H1 (cell line): ENCODE measurements around the gene TMEM150B. TPM values are rescaled to one million over a fixed set of nuclear protein-coding genes. Genes with fewer than 3 reads are reported as not detected.

Source experiments
- CTCF ChIA-PET: fragments of 300-600 bp; sonication (Branson Sonifier 250); formaldehyde crosslinking; loops from one replicate; lab custom pipeline; 2021; ENCODE audit not compliant: partially characterized antibody; lab: Charles Lee
- POLR2A ChIA-PET: fragments of 300-600 bp; sonication (Branson Sonifier 250); formaldehyde crosslinking; loops from one replicate; lab custom pipeline; 2021; ENCODE audit warnings: inconsistent platforms; ENCODE audit not compliant: partially characterized antibody; lab: Charles Lee
- DNase-seq, 2 experiments: peaks; one replicate each; pipeline versions ENCODE4 v3.0.0 to v3.0.0-alpha.2; 2010 to 2022; ENCODE audit warnings: low spot score in 2 of 2, low read depth in 1 of 2, mixed read lengths in 1 of 2
- FAIRE-seq: peaks from 2 replicates; lab custom pipeline; 2011; peaks lifted over from hg19 to GRCh38; lab: Jason Lieb, UNC
- H2AFZ ChIP-seq: 2 replicates; pipeline ENCODE4 v1.8.1; 2012; ENCODE audit warnings: low read length, inconsistent platforms
- H2AK5ac ChIP-seq: 2 replicates; pipeline ENCODE4 v1.6.1; 2013; ENCODE audit warnings: low read depth, low read length
- H2BK120ac ChIP-seq: replicated peaks from 2 replicates; pipeline ENCODE3; 2013; ENCODE audit warnings: low read depth, low read length, inconsistent platforms
- H2BK12ac ChIP-seq: 2 replicates; pipeline ENCODE4 v1.6.1; 2013; ENCODE audit warnings: low read depth, low read length
- H2BK15ac ChIP-seq: 2 replicates; pipeline ENCODE4 v1.6.1; 2013; ENCODE audit warnings: low read length
- H2BK20ac ChIP-seq: 2 replicates; pipeline ENCODE4 v1.6.1; 2013; ENCODE audit warnings: low read length
- H2BK5ac ChIP-seq: 2 replicates; pipeline ENCODE4 v1.6.1; 2013; ENCODE audit warnings: low read depth, low read length
- H3K14ac ChIP-seq: 2 replicates; pipeline ENCODE4 v1.6.1; 2013; ENCODE audit warnings: inconsistent platforms; ENCODE audit not compliant: insufficient read length
- H3K18ac ChIP-seq: 2 replicates; pipeline ENCODE4 v1.6.1; 2013; ENCODE audit warnings: low read length; ENCODE audit errors: extremely low read depth
- H3K23ac ChIP-seq: 2 replicates; pipeline ENCODE4 v1.6.1; 2013; ENCODE audit warnings: inconsistent platforms; ENCODE audit not compliant: insufficient read length
- H3K23me2 ChIP-seq: 2 replicates; pipeline ENCODE4 v1.6.1; 2013; ENCODE audit warnings: low read depth, low read length
- H3K27ac ChIP-seq: 2 replicates; pipeline ENCODE4 v1.6.1; 2011; ENCODE audit warnings: low read depth, low read length, inconsistent platforms
- H3K27me3 ChIP-seq, 4 experiments: replicated peaks in 1 of 4; 1 replicate in 1 of 4; 2 replicates in 3 of 4; pipeline versions ENCODE4 v1.6.1 to v1.8.1; 2011 to 2013; ENCODE audit warnings: low read length in 3 of 4, mild to moderate bottlenecking in 3 of 4, inconsistent platforms in 2 of 4, mixed read lengths in 2 of 4, moderate library complexity in 1 of 4; ENCODE audit not compliant: control insufficient read depth in 3 of 4, insufficient read depth in 3 of 4; ENCODE audit errors: extremely low read depth in 1 of 4
- H3K36me3 ChIP-seq, 4 experiments: 2 replicates each; pipeline versions ENCODE4 v1.6.1 to v1.8.1; 2011 to 2013; ENCODE audit warnings: mild to moderate bottlenecking in 4 of 4, low read length in 3 of 4, moderate library complexity in 2 of 4, control low read depth in 1 of 4, inconsistent platforms in 1 of 4; ENCODE audit not compliant: insufficient read depth in 4 of 4, control insufficient read depth in 2 of 4
- H3K4ac ChIP-seq: replicated peaks from 2 replicates; pipeline ENCODE3; 2013; ENCODE audit warnings: low read length, low read depth, mixed read lengths, inconsistent platforms; ENCODE audit not compliant: insufficient read length
- H3K4me1 ChIP-seq, 4 experiments: replicated peaks in 1 of 4; 1 replicate in 1 of 4; 2 replicates in 3 of 4; pipeline versions ENCODE4 v1.6.1 to v1.8.1; 2011 to 2013; ENCODE audit warnings: low read length in 3 of 4, inconsistent platforms in 2 of 4, mixed read lengths in 1 of 4; ENCODE audit not compliant: insufficient read depth in 4 of 4, control insufficient read depth in 3 of 4
- H3K4me2 ChIP-seq, 2 experiments: 2 replicates each; pipeline versions ENCODE4 v1.6.1 to v1.8.1; 2011 to 2013; ENCODE audit warnings: low read depth in 2 of 2, low read length in 2 of 2, control low read depth in 1 of 2, inconsistent platforms in 1 of 2, mild to moderate bottlenecking in 1 of 2; ENCODE audit not compliant: insufficient read depth in 1 of 2
- H3K4me3 ChIP-seq, 4 experiments: fragments of 200-600, 300-600 bp in 1 of 4; sonication (generic), shearing (Covaris generic), sonication (Bioruptor Twin) in 1 of 4; 2 replicates each; pipeline versions ENCODE4 v1.5.1 to v1.8.1; 2011 to 2016; ENCODE audit warnings: low read length in 4 of 4, low read depth in 3 of 4, control low read depth in 2 of 4, inconsistent platforms in 2 of 4, mild to moderate bottlenecking in 2 of 4, mixed read lengths in 1 of 4, moderate library complexity in 1 of 4; ENCODE audit not compliant: insufficient read depth in 2 of 4; ENCODE audit errors: extremely low read depth in 1 of 4
- H3K56ac ChIP-seq: replicated peaks from 2 replicates; pipeline ENCODE3; 2013; ENCODE audit warnings: low read depth, mild to moderate bottlenecking, mixed read lengths, low read length, inconsistent platforms; ENCODE audit not compliant: insufficient read length
- H3K79me1 ChIP-seq: 2 replicates; pipeline ENCODE4 v1.6.1; 2013; ENCODE audit warnings: low read depth, low read length, control low read depth
- H3K79me2 ChIP-seq, 2 experiments: 2 replicates each; pipeline versions ENCODE4 v1.6.1 to v1.8.1; 2012 to 2013; ENCODE audit warnings: low read length in 2 of 2, mild to moderate bottlenecking in 2 of 2, inconsistent platforms in 1 of 2; ENCODE audit not compliant: insufficient read depth in 2 of 2, control insufficient read depth in 1 of 2
- H3K9ac ChIP-seq, 4 experiments: replicated peaks in 1 of 4; 1 replicate in 1 of 4; 2 replicates in 3 of 4; pipeline versions ENCODE4 v1.6.1 to v1.8.1; 2011 to 2013; ENCODE audit warnings: low read depth in 3 of 4, low read length in 3 of 4, control low read depth in 2 of 4, mild to moderate bottlenecking in 2 of 4, moderate library complexity in 2 of 4, inconsistent platforms in 1 of 4; ENCODE audit errors: extremely low read depth in 1 of 4
- H3K9me3 ChIP-seq, 2 experiments: 2 replicates each; pipeline versions ENCODE4 v1.6.1 to v1.8.1; 2012 to 2013; ENCODE audit warnings: mild to moderate bottlenecking in 2 of 2, moderate library complexity in 2 of 2, control low read depth in 1 of 2, inconsistent platforms in 1 of 2, low read depth in 1 of 2, low read length in 1 of 2, mixed read lengths in 1 of 2; ENCODE audit not compliant: insufficient read depth in 2 of 2
- H4K20me1 ChIP-seq, 2 experiments: replicated peaks in 1 of 2; 2 replicates each; pipeline versions ENCODE3 to v1.8.1; 2011 to 2013; ENCODE audit warnings: inconsistent platforms in 2 of 2, low read length in 2 of 2, mild to moderate bottlenecking in 1 of 2; ENCODE audit not compliant: insufficient read depth in 2 of 2, control insufficient read depth in 1 of 2
- H4K5ac ChIP-seq: 2 replicates; pipeline ENCODE4 v1.6.1; 2013; ENCODE audit warnings: low read length, low read depth, mixed read lengths, inconsistent platforms; ENCODE audit not compliant: insufficient read length
- H4K8ac ChIP-seq: 2 replicates; pipeline ENCODE4 v1.8.0; 2013; ENCODE audit warnings: mild to moderate bottlenecking, moderate library complexity, low read length, inconsistent platforms; ENCODE audit not compliant: insufficient read depth; ENCODE audit errors: extremely low read depth
- H4K91ac ChIP-seq: replicated peaks from 2 replicates; pipeline ENCODE3; 2013; ENCODE audit warnings: low read length, mixed read lengths, inconsistent platforms; ENCODE audit not compliant: insufficient read length
- BCL11A ChIP-seq, 2 experiments: IDR thresholded peaks; one replicate each; pipeline ENCODE4 v1.6.1; 2011; ENCODE audit warnings: low read depth in 2 of 2, low read length in 2 of 2, mild to moderate bottlenecking in 2 of 2
- CREB1 ChIP-seq: IDR thresholded peaks from 2 replicates; pipeline ENCODE4 v1.6.1; 2012; ENCODE audit warnings: inconsistent platforms
- CTBP2 ChIP-seq: IDR thresholded peaks from 2 replicates; pipeline ENCODE4 v1.7.0; 2011; ENCODE audit warnings: borderline replicate concordance, mild to moderate bottlenecking, moderate library complexity, mixed read lengths, low read length; ENCODE audit not compliant: insufficient read depth, insufficient read length
- EP300 ChIP-seq, 2 experiments: IDR thresholded peaks; 1 replicate in 1 of 2; 2 replicates in 1 of 2; pipeline ENCODE4 v1.6.1; 2011 to 2012; ENCODE audit warnings: low read depth in 2 of 2, low read length in 2 of 2, mild to moderate bottlenecking in 2 of 2, borderline replicate concordance in 1 of 2, inconsistent platforms in 1 of 2, moderate library complexity in 1 of 2
- FOSL1 ChIP-seq: IDR thresholded peaks from 2 replicates; pipeline ENCODE4 v1.6.1; 2011; ENCODE audit warnings: mild to moderate bottlenecking, low read depth, low read length, moderate library complexity; ENCODE audit not compliant: insufficient read depth
- POLR2AphosphoS5 ChIP-seq: IDR thresholded peaks from 2 replicates; pipeline ENCODE4 v1.6.1; 2011; ENCODE audit warnings: low read depth, low read length
- RBBP5 ChIP-seq: IDR thresholded peaks from 2 replicates; pipeline ENCODE4 v1.7.1; 2012; ENCODE audit warnings: low read depth, mild to moderate bottlenecking, inconsistent platforms, low read length, moderate library complexity, borderline replicate concordance
- RFX5 ChIP-seq: IDR thresholded peaks from 2 replicates; pipeline ENCODE4 v1.6.1; 2011; ENCODE audit warnings: low read depth, low read length, improper control_type of control experiment, borderline replicate concordance
- SIRT6 ChIP-seq: IDR thresholded peaks from one replicate; pipeline ENCODE4 v1.7.1; 2012; ENCODE audit warnings: low read length, inconsistent platforms
- SP2 ChIP-seq: IDR thresholded peaks from 2 replicates; pipeline ENCODE4 v1.6.1; 2012; ENCODE audit warnings: mild to moderate bottlenecking, low read length, inconsistent platforms
- SUZ12 ChIP-seq: fragments of 200-600 bp; sonication (generic); IDR thresholded peaks from 2 replicates; pipeline ENCODE4 v1.6.1; 2012; ENCODE audit warnings: mild to moderate bottlenecking, inconsistent platforms, low read length, moderate library complexity, mixed read lengths
- WGBS, 2 experiments: shearing (Covaris generic) in 1 of 2; methylation state at CpG; one replicate each; pipeline versions ENCODE4 v1.1.6 to v1.1.7; 2013 to 2015; ENCODE audit warnings: low lambda C conversion rate in 2 of 2, mixed read lengths in 2 of 2, inconsistent platforms in 1 of 2, low coverage in 1 of 2, missing lambda C conversion rate in 1 of 2; ENCODE audit not compliant: insufficient replicate concordance in 2 of 2, insufficient coverage in 1 of 2, insufficient read length in 1 of 2; ENCODE audit errors: extremely low coverage in 1 of 2, missing lambda C conversion rate in 1 of 2; 5-methylcytosine and 5-hydroxymethylcytosine counted together
- polyA plus RNA-seq, 7 experiments: library from polyadenylated mRNA; depleted of rRNA in 3 of 7; stranded (reverse) in 5 of 7; unstranded in 2 of 7; fragments of >200 nt in 5 of 7; fragments of 200-250 nt in 2 of 7; gene quantifications; 1 replicate in 5 of 7; 2 replicates in 1 of 7; 4 replicates in 1 of 7; pipeline versions ENCODE4 v1.2.1 to v1.2.3, GENCODE V29; 2011 to 2013; ENCODE audit warnings: missing spikeins in 2 of 7, mixed read lengths in 2 of 7
- total RNA-seq: library from RNA; stranded (reverse); fragmentation: NEBNext Ultra II Directional; extraction: Animal tissue kit (Norgen Biotek cat#: 25700); gene quantifications from 2 replicates; pipeline ENCODE4 v1.2.1, GENCODE V29; 2021
- TF ChIP-seq, protein P1 (sequence below): IDR thresholded peaks from 2 replicates; pipeline ENCODE4 v1.6.1; 2012; ENCODE audit warnings: inconsistent platforms

Gene TMEM150B
- total and polyA plus RNA-seq, 2 of the 8 experiments (the other 6 are each of a cell fraction or from before 2014, with no cell fraction given) = 0.41 to 0.91 TPM

DNA sequence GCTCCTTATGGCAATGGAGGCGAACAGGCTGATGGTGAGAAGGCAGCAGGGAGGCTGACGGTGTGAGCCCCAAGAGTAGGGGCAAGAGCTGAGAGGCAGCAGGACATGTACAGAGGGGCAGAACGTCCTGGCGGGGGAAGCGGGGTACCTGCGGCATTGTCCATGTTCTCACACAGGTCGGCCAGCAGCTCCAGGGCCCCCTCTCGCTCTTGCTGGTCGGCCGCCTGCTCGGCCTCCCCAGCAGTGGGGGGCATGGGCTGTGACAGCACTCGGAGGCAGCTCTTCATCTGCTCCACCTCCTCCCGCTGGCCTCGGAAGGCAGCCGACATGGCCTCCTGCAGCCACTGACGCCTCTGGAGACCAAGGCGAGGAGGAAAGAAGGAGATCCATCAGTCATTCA lies 47.6 kb downstream of the TMEM150B start:
- no peak overlapping the region for H3K9ac ChIP-seq
- peaks cover 7% of the 10 kb centered on the region; the same call in 1 of the 2 replicates for H3K79me1 ChIP-seq
- FAIRE-seq (no peak), DNase-seq (no peak)
- POLR2A ChIA-PET = interaction anchor here (0.6 to 2.5 kb wide), 6 partner anchors 14 to 160 kb away, joined by 3 to 10 read pairs (median 4); partner anchors contain the start of gene PPP6R1
- no peak overlapping the region for H2BK20ac ChIP-seq
- no peak overlapping the region for H3K4ac ChIP-seq
- no peak overlapping the region for H2BK120ac ChIP-seq
- no peak overlapping the region for H3K56ac ChIP-seq
- no peak overlapping the region for H3K23ac ChIP-seq
- peaks cover 3 to 6% of the 10 kb centered on the region in 2 experiments; a peak in 3 of 4 replicates for H3K79me2 ChIP-seq
- peaks cover 9% of the 10 kb centered on the region; the same call in 1 of the 2 replicates for H3K23me2 ChIP-seq
- H3K36me3 ChIP-seq = peaks cover 0 to 9% (median 5%) of the 10 kb centered on the region in 4 experiments; a peak in 5 of 8 replicates
- H3K4me1 ChIP-seq = peaks cover 3 to 14% (median 4%) of the 10 kb centered on the region in 4 experiments
- 92% methylated on average over 17 of the region's 17 CpGs; no CpG with 5 or more reads in 1 of the 2 experiments for WGBS, 2 experiments
- no peak overlapping the region for H3K14ac ChIP-seq
- TF ChIP-seq SIRT6 (no peak), SUZ12 (no peak), EP300 (IDR thresholded peaks at IDR 0.05; ENCODE audit: borderline replicate concordance in 1 of 2, low read depth in 2 of 2, low read length in 2 of 2) (no peak), CTBP2 (no peak), POLR2AphosphoS5 (no peak), RFX5 (no peak), CREB1 (no peak), SP2 (no peak), RBBP5 (no peak), FOSL1 (no peak), BCL11A (IDR thresholded peaks at IDR 0.05; ENCODE audit: low read depth in 2 of 2, low read length in 2 of 2) (no peak)
- TF ChIP-seq, protein P1, sequence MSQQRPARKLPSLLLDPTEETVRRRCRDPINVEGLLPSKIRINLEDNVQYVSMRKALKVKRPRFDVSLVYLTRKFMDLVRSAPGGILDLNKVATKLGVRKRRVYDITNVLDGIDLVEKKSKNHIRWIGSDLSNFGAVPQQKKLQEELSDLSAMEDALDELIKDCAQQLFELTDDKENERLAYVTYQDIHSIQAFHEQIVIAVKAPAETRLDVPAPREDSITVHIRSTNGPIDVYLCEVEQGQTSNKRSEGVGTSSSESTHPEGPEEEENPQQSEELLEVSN = no peak
- no peak overlapping the region for H2AFZ ChIP-seq
- H4K91ac ChIP-seq = no peak overlapping the region
- no peak overlapping the region for H3K27ac ChIP-seq
- no peak overlapping the region for H4K8ac ChIP-seq
- H3K18ac ChIP-seq = no peak overlapping the region
- CTCF ChIA-PET = interaction anchor here (0.5 to 1.8 kb wide), 9 partner anchors 12 to 797 kb away, joined by 3 to 5 read pairs (median 4); no protein-coding TSS in a partner anchor
- H2BK12ac ChIP-seq = no peak overlapping the region
- no peaks in the 10 kb centered on the region for H3K9me3 ChIP-seq
- H3K4me3 ChIP-seq = no peak overlapping the region
- no peak overlapping the region for H2BK15ac ChIP-seq
- no peak overlapping the region for H4K5ac ChIP-seq
- peaks cover 3 to 4% of the 10 kb centered on the region in 2 experiments for H4K20me1 ChIP-seq
- no peak overlapping the region for H2BK5ac ChIP-seq
- no peak overlapping the region for H2AK5ac ChIP-seq
- H3K4me2 ChIP-seq = no peak overlapping the region
- H3K27me3 ChIP-seq = no peaks in the 10 kb centered on the region
